SU-DHL-6 (cell line): ENCODE results near the gene ARMC10.

Experiments
- EZH2phosphoT487 ChIP-seq: fragments of 200-600 bp; sonication (generic), shearing (Covaris generic); conservative IDR thresholded peaks from 2 replicates; pipeline ENCODE4 v1.6.1; 2018; ENCODE audit warnings: mild to moderate bottlenecking, antibody characterized with exemption, low read length, moderate library complexity, mixed read lengths
- TF ChIP-seq, protein P1 (sequence below): fragments of 200-600 bp; sonication (generic); IDR thresholded peaks from one replicate; pipeline ENCODE4 v1.5.1; 2017; ENCODE audit warnings: antibody characterized with exemption, mild to moderate bottlenecking, low read length, moderate library complexity; ENCODE audit not compliant: insufficient read depth, poor library complexity, severe bottlenecking

GRCh38 chr7:103148131-103148993 is 73.4 kb downstream of the ARMC10 start:
- TF ChIP-seq, protein P1, sequence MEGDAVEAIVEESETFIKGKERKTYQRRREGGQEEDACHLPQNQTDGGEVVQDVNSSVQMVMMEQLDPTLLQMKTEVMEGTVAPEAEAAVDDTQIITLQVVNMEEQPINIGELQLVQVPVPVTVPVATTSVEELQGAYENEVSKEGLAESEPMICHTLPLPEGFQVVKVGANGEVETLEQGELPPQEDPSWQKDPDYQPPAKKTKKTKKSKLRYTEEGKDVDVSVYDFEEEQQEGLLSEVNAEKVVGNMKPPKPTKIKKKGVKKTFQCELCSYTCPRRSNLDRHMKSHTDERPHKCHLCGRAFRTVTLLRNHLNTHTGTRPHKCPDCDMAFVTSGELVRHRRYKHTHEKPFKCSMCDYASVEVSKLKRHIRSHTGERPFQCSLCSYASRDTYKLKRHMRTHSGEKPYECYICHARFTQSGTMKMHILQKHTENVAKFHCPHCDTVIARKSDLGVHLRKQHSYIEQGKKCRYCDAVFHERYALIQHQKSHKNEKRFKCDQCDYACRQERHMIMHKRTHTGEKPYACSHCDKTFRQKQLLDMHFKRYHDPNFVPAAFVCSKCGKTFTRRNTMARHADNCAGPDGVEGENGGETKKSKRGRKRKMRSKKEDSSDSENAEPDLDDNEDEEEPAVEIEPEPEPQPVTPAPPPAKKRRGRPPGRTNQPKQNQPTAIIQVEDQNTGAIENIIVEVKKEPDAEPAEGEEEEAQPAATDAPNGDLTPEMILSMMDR, result no peak
- TF ChIP-seq EZH2phosphoT487, result no peak
